Measurements from ENCODE around the gene PBX1. TPM values are rescaled to one million over a fixed set of nuclear protein-coding genes. Genes with fewer than 3 reads are reported as not detected.

The PBX1 gene
- total RNA-seq, 2 experiments from 2014 or later: not detected

- no peak overlapping the region for H3K4me3 Mint-ChIP-seq
- no peaks in the 10 kb centered on the region for H3K36me3 Mint-ChIP-seq (ENCODE audit: low read depth)
- H3K4me1 Mint-ChIP-seq (ENCODE audit: low read depth): no peaks in the 10 kb centered on the region
- peaks cover 1% of the 10 kb centered on the region for H3K9me3 Mint-ChIP-seq
- no peak overlapping the region for H3K27ac Mint-ChIP-seq
- DNase-seq (no peak), ATAC-seq (no peak)
- CTCF ChIA-PET: no interaction called here
- intact Hi-C loops (cut with micrococcal nuclease): no loop called here
- TF ChIP-seq, protein P1, sequence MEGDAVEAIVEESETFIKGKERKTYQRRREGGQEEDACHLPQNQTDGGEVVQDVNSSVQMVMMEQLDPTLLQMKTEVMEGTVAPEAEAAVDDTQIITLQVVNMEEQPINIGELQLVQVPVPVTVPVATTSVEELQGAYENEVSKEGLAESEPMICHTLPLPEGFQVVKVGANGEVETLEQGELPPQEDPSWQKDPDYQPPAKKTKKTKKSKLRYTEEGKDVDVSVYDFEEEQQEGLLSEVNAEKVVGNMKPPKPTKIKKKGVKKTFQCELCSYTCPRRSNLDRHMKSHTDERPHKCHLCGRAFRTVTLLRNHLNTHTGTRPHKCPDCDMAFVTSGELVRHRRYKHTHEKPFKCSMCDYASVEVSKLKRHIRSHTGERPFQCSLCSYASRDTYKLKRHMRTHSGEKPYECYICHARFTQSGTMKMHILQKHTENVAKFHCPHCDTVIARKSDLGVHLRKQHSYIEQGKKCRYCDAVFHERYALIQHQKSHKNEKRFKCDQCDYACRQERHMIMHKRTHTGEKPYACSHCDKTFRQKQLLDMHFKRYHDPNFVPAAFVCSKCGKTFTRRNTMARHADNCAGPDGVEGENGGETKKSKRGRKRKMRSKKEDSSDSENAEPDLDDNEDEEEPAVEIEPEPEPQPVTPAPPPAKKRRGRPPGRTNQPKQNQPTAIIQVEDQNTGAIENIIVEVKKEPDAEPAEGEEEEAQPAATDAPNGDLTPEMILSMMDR (IDR thresholded peaks at IDR 0.05): no peak
- POLR2A ChIA-PET: no interaction called here
- no peaks in the 10 kb centered on the region for H3K27me3 Mint-ChIP-seq
Observed at GRCh38 chr1:164743976-164744375, 185.0 kb downstream of the PBX1 start.

DNA sequence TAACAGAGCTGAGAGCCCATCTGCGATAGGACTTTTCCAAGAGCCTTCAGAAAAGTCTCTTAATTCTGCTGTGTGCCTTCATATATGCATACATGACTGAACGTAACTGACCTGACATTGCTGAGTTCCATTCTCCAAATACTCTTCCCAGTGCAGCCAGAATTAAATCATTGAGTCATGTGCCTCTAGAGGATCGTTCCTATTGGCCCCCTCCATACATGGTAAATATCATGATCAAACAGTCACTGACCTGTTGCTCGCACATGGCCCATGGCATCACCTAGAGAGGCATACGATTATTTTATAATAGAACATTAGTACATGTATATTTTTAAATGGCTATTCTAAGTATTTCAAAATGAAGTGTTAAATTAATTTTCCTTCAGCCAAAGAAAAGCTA, 186.8 kb downstream of the PBX1 start:
- ATAC-seq (no peak), DNase-seq (no peak)
- intact Hi-C loops (cut with micrococcal nuclease): no loop called here
- no peaks in the 10 kb centered on the region for H3K36me3 Mint-ChIP-seq (ENCODE audit: low read depth)
- no peaks in the 10 kb centered on the region for H3K4me1 Mint-ChIP-seq (ENCODE audit: low read depth)
- H3K9me3 Mint-ChIP-seq: peaks cover 1% of the 10 kb centered on the region
- ChIA-PET CTCF (no interaction called here), POLR2A (no interaction called here)
- TF ChIP-seq, protein P1 (IDR thresholded peaks at IDR 0.05): no peak
- H3K4me3 Mint-ChIP-seq: no peak overlapping the region
- no peak overlapping the region for H3K27ac Mint-ChIP-seq
- no peaks in the 10 kb centered on the region for H3K27me3 Mint-ChIP-seq

- H3K27ac Mint-ChIP-seq: no peak overlapping the region
- POLR2A ChIA-PET: no interaction called here
- CTCF ChIA-PET: no interaction called here
- DNase-seq: no peak
- no peaks in the 10 kb centered on the region for H3K36me3 Mint-ChIP-seq (ENCODE audit: low read depth)
- no peak for ATAC-seq
- TF ChIP-seq, protein P1 (IDR thresholded peaks at IDR 0.05): no peak
- H3K27me3 Mint-ChIP-seq: no peaks in the 10 kb centered on the region
- no peaks in the 10 kb centered on the region for H3K9me3 Mint-ChIP-seq
- no peaks in the 10 kb centered on the region for H3K4me1 Mint-ChIP-seq (ENCODE audit: low read depth)
- H3K4me3 Mint-ChIP-seq: no peak overlapping the region
- intact Hi-C loops (cut with micrococcal nuclease): no loop called here
Observed at GRCh38 chr1:164746632-164747031, 187.6 kb downstream of the PBX1 start.

- TF ChIP-seq, protein P1 (IDR thresholded peaks at IDR 0.05): no peak
- H3K27me3 Mint-ChIP-seq: no peaks in the 10 kb centered on the region
- no peaks in the 10 kb centered on the region for H3K9me3 Mint-ChIP-seq
- no peak overlapping the region for H3K4me3 Mint-ChIP-seq
- CTCF ChIA-PET: interaction anchor here (1.2 kb wide), 1 partner anchor 39 kb away, joined by 3 read pairs; no protein-coding TSS in a partner anchor
- POLR2A ChIA-PET: interaction anchor here (0.6 to 0.7 kb wide), 2 partner anchors 130 to 703 kb away, joined by 3 read pairs; no protein-coding TSS in a partner anchor
- no peak overlapping the region for H3K27ac Mint-ChIP-seq
- H3K4me1 Mint-ChIP-seq (ENCODE audit: low read depth): no peaks in the 10 kb centered on the region
- ATAC-seq (no peak), DNase-seq (no peak)
- H3K36me3 Mint-ChIP-seq (ENCODE audit: low read depth): no peaks in the 10 kb centered on the region
- intact Hi-C loops (cut with micrococcal nuclease): no loop called here
Observed at GRCh38 chr1:164748253-164748899, 189.4 kb downstream of the PBX1 start.

DNA sequence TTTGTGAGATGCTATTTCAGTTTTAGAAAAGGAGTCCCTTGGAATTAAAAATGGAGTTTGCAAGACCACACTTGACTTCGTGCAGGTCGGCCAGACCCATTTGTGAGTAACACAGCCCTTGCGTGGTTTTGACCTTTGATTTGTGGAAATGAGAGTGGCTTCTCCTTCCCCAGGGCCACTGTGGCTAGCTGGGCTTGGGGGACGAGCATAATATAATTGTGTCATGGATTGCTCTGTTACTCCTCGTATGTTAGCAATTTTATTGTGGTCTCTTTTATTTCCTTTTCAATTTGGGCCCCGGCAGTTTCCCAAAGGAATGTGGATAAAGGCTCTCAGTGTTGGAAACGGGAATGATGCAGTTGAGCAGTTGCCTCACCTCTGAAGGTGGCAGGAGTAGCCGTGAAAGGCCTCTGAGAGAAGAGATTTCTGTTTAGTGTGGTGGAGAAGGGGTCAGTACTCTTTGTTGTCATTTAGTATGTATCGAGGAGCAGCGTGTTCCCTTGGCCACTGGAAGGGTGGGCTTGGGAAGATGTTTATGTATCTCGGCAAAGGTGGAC, 194.6 kb downstream of the PBX1 start:
- Mint-ChIP-seq H3K4me3 (no peak overlapping the region), H3K27me3 (no peaks in the 10 kb centered on the region), H3K27ac (no peak overlapping the region), H3K9me3 (no peaks in the 10 kb centered on the region), H3K4me1 (ENCODE audit: low read depth) (no peaks in the 10 kb centered on the region), H3K36me3 (ENCODE audit: low read depth) (no peaks in the 10 kb centered on the region)
- intact Hi-C loops (cut with micrococcal nuclease): no loop called here
- DNase-seq: no peak
- ChIA-PET POLR2A (no interaction called here), CTCF (no interaction called here)
- no peak for ATAC-seq
- TF ChIP-seq, protein P1 (IDR thresholded peaks at IDR 0.05): no peak

Measured in activated CD8-positive, alpha-beta T cell treated with anti-CD3 and anti-CD28 coated beads for 36 hours (primary cell).